NK-92 treated with Interleukin-12 subunit alpha and Interleukin-12 subunit beta, amount 100 ng/mL, for 24 hours (cell line): ENCODE results near the gene SYNGR3.
"Not testable (repeated sequence)": the region's sequence is repeated elsewhere in the genome, so short reads cannot be mapped to it uniquely, and the experiment has no call there.

ENCODE experiments used
- DNase-seq: peaks from one replicate; lab custom pipeline; 2025; lab: John Stamatoyannopoulos, UW

SYNGR3 gene

DNA sequence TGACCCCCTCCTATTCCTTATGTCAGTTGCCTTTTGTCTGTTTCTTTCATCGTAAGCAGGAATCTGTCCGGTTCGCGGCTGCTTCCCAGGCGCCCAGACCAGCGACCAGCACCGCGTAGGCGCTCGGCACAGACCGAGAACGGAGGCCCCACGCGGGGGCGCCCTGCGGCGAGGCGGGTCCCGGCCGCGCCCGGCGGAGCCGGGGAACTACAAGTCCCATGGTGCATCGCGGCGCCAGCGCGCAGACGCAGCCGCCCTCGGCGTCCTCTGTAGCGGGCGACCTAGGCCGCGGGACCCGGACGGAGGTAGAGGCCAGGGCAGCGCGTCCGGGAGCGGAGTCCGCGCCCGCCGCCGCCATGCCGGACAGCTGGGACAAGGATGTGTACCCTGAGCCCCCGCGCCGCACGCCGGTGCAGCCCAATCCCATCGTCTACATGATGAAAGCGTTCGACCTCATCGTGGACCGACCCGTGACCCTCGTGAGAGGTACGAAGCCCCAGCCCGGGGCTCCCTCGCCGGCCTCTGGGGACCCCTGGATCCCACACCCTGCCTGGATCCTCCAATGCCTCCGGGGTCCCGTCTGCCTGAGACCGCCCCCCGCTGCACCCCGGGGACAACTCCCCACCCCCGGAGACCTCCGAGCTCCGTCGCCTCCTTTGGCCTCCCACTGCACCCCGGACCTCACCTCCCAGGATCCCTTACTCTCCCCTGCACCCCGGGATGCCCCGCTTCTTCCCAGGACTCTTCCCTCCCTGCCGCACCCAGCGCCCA, 30.3 kb upstream of the SYNGR3 start, which contains the start of gene NDUFB10:
Gene NDUFB10 (plus strand): TSS at position 270 of the 771 bp plus-strand sequence. CDS start 87 bp downstream, at position 357.
- peak; percentile 88 for DNase-seq

DNA sequence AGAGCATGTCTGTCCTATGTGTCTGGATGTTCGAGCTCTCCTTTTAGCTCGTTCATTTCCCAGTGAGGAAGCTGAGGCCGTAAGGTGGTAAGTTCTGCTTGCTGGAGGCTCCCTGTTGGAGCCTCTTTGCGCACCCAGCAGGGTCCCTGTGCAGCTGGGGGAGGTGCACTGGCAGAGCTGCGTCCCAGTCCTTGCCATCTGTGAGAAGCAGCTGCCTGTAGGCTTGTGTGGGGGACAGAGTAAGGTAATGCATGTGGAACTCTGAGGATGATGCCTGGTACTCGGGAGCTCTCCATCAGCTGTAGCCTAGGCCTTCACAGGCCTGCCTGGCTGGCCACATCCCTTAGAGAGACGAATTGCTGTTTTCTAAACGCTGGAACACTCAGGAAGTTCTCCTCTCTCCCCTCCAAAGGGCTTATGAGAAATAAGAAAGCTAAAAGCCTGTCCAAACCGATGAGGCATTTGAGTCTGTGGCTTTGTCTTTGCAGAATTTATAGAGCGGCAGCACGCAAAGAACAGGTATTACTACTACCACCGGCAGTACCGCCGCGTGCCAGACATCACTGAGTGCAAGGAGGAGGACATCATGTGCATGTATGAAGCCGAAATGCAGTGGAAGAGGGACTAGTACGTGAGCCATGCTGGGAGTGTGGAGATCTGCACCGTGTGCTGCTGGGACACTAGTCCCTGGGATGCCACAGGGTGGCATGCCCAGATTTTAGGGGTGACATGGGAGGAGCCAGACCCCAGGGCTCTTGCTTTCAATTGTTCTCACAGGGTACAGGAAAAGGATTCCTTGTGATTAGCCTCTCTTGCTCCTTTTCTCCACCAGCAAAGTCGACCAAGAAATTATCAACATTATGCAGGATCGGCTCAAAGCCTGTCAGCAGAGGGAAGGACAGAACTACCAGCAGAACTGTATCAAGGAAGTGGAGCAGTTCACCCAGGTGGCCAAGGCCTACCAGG, 28.8 kb upstream of the SYNGR3 start:
- no peak for DNase-seq

DNA sequence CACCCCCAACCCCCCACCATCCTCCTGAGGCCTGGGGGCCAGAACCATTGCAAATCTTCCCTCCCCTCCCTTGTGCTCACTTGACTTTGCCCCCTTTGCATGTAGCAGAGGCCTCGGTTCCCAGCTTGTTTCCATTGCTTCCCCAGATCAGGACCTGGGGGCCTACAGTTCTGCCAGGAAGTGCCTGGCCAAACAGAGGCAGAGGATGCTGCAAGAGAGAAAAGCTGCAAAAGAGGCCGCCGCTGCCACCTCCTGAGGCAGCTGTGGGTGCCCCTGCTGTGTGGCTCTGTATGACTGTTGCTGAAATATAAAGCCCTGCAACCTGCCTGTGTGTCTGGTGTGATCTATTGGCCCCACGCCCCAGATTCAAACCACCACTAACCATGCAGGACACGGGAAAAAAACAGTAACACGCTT, 28.1 kb upstream of the SYNGR3 start:
- DNase-seq: no peak

DNA sequence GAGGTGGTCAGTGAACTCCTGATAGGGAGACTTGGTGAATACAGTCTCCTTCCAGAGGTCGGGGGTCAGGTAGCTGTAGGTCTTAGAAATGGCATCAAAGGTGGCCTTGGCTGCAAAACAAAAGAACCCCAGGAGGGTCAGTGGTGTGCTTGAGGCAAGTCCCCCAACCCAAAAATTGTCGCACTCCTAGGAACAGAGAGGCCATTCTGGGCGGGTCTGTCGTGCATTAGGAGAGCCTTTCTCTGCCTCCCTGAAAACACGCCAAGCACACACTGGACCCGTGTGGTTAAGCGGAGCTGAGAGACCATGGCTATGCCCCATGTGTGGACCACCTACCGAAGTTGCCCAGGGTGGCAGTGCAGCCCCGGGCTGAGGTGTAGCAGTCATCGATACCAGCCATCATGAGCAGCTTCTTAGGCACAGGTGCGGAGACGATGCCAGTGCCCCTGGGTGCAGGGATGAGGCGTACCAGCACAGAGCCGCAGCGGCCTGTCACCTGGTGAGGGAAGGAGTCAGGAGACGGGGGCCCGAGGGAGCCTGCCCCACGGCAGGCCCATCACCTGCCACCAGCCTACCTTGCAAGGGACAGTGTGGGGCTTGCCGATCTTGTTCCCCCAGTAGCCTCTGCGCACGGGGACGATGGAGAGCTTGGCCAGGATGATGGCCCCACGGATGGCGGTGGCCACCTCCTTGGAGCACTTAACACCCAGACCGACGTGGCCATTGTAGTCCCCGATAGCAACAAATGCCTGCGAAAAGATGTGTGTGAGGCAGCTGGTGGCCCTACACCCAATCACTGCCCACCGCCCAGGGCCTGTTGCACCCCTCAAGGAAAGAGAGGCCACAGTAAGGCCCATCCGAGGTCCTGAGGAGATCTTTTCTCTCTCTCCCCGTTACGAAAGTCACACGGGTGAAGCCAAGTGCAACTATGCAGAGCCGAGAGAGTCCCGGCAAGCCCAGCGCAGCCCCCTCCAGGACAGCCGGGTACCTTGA, 27.3 kb upstream of the SYNGR3 start:
- not testable (repeated sequence) for DNase-seq

DNA sequence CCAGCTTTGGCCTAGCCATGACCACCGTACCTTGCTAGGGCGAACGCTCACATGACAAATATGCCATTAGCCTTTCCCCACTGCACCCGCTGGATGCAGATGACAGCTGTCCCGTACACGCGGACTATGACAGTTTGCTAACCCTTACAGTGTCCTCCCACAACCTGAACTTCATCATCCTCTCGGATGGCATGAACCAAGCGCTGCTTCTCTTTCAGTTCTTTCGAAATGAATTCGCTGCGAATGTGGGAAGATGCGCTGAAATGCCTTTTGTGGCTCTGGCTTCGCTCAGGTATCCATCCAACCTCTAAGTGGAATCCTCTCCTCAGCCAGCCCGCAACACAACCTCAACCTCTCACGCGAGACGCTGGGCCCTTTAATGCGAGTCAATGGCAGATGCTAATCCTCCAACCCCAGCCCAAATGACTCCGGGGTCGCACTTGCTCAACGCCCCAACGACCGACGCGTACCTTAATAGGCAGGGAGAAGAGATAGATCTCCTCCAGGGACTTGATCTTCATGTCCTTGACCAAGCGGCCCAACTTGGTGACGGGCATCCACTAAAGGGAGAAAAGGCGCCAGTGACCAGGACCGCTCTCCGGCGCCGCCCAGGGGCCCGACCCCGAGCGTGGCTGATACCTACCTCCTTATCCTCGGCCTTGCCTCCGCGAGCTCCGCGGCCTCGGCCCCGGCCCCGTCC, 25.8 kb upstream of the SYNGR3 start:
- peak; percentile 46 for DNase-seq

DNA sequence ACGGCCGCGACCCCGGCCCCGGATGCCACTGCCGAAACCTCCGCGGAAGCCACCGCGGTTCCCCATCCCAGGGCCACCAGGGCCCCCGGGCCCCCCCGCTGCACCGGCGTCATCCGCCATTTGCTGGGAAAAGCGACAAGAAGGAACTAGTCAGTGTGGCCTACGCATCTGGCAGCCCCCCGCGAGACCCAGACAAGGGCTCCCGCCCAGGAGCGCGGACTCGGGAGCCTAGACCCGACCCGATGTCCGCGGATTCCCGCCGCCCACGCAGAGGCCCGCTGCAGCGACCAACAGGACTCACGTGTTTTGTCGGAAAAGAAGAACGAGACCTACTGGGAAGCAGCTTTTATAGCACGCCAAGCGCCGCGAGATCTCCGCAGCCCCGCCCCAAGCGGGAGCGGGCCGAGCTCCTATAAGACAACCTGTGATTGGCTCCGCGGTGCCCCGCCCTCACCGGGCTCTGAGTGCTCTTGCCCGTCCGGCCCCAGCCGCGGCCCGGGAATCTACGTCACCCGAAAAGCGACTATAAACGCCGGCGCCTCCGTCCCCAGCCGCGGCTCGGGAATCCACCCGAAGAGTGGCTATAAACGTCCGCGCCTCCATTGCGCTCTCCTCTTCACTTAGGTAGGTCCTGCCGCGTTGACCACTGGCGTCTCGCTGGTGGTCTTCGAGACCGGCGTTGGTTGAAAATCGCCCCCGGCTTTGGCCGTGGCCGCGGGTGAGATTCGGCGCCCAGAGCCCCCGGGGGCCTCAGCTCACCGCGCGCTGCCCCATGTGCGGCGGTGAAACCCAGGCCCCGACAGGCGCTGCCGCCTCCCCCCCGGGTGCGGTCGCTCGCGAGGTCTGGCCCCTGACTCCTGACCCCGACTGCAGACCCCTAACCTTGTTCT, 25.0 kb upstream of the SYNGR3 start, which contains the start of gene RPS2:
Gene RPS2 (minus strand): TSS at position 321 of the 890 bp plus-strand sequence. CDS start 201 bp downstream, at position 120.
- DNase-seq: peak; percentile 98

DNA sequence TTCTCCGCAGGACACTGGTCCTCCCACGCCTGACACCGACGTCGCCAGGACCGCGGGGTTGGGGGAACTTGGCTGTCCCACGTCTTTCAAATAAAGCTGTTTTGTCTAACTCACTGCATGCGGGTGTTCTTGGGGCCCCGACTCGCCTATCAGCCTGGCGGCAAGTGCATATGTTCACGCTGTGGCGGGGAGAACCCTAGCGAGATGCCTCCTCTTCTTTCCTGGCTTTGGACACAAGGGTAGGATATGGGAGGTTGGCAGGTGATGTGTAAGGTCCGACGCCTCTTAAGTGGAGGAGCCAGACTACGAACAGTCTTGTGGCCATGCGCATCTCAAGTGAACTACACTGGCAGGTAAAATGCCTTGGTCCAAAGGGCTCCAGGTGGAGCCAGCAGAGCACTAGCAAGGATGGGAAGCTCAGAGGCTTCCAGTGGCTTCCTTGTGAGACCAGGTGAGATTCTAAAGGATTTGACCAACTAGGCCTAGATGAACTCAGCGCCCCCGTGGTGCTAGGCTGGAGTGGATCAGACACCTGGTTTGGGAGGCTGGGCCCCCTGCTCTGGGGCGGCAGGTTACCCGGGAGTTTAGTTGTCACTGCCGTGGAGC, 24.3 kb upstream of the SYNGR3 start:
- no peak for DNase-seq

DNA sequence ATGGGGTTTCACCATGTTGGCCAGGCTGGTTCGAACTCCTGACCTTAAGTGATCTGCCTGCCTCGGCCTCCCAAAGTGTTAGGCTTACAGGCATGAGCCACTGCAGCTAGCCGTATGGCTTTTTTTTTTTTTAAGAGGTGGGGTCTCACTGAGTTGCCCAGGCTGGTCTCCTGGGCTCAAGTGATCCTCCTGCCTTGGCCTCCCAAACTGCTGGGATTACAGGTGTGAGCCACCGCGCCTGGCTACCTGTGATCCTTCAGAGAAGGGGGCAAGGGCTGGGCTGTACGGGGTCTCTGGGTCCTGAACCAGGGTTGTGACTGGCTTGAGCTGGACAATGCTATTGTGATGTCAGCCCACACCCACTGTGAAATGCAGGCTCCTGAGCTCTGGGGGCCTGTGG, 23.3 kb upstream of the SYNGR3 start, which contains the start of gene RNF151:
Gene RNF151 (plus strand): TSS at position 397 of the 400 bp plus-strand sequence. CDS start 26 bp downstream, outside the sequence.
- DNase-seq: no peak

DNA sequence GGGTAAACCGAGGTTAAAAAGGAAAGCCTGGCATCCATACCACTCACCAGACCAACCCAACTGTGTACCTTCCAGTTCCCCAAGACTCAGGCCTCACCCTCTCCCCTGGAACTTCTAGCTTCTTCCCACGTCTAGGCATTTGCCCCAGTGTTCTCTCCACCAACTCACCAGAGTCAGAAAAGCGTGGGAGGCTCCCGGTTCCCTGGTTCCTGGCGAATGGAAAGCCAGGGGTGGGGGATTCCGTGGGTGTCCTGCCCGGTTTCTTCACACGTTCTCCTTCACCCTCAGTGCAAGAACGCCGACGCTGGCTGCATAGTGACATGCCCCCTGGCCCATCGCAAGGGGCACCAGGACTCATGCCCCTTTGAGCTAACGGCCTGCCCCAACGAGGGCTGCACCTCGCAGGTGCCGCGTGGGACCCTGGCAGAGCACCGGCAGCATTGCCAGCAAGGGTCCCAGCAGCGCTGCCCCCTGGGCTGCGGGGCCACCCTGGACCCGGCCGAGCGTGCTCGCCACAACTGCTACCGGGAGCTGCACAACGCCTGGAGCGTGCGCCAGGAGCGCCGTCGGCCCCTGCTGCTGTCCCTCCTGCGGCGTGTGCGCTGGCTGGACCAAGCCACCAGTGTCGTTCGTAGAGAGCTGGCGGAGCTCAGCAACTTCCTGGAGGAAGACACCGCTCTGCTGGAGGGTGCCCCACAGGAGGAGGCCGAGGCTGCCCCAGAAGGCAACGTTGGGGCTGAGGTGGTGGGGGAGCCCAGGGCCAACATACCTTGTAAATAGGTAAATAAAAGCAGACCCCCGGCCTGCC, 21.4 kb upstream of the SYNGR3 start:
- DNase-seq: no peak

DNA sequence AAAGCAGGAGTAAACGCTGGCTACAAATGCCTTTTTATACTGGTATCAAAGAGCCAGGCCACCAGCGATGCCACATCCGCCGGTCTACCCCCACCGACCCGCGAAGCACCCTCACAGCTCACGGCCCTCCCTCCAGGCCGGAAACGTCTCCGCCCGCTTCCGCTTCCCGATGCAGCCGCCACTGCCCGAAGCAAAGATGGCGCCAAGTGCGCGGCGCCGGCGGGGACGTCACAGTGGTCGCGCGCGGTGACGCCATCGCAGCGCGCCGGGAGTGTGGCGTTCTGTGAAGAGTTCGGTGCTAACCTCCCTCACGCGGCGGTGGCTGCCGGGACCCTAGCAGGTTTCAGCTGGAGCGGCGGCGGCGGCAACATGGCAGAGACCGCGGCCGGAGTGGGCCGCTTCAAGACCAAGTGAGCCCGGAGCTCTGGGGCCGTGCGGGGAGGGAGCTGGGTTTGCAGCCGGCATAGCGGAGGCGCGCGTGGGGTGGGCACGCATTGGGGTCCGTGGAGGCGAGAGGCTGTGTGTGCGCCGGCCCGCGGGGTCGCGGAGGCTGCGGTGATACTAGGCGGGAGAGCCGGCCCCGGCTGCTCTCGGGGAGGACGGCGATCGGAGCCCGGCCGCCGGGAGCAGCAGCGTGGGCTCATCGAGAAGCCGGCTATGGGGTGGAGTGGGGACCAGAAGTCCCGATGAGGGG, 17.8 kb upstream of the SYNGR3 start, which contains the start of gene TBL3:
Gene TBL3 (plus strand): TSS at position 258 of the 694 bp plus-strand sequence. CDS start 112 bp downstream, at position 370.
- DNase-seq: peak; percentile 91

DNA sequence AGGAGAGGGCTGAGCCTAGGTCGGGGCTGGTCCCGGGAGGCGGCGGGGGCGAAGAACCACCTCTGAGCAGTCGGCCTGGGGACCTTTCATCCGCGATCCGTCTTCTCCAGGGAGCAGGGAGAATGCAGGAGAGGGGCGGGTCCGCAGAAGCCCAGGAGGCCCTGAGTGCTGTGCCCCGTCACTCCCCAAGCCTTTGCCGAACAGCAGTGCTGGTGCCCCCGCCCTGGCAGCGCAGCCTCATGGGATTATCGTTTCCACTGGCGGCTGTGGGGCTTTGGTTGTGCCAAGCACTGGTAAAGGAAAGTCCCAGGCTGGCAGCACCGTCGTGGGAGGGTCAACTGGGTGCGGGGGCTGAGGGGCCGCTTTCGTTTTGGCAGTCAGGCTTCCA, 17.3 kb upstream of the SYNGR3 start:
- no peak for DNase-seq

DNA sequence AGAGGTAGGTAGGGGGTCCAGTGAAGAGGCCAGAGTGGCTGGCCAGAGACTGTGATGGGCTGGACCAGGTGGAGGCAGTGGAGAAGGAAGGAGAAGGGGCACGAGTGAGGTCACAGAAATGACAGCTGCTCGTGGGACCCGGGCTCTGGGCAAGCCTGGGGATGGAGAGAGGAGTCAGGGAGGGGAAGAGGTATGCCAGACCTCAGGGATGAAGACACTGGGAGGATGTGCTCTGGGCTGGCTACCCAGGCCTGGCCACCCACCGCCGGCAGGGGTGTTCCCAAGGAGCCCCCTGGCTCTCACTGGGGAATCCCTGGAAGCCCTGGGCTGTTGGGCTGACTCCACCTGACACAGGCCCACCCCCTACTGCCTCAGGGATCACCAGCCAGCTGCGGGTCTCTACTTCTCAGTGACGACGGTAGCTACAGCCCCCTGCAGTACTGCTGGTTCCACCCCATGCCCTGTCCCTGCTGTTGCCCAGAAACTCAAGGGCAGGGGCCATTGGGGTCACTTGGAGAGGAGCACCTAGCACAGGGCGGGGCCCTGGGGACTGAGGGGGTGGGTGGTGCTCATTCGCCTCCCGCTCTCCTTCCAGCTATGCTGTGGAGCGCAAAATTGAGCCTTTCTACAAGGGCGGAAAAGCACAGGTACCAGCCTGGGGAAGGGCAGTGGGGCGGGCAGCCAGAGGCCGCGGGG, 16.2 kb upstream of the SYNGR3 start:
- DNase-seq: no peak

DNA sequence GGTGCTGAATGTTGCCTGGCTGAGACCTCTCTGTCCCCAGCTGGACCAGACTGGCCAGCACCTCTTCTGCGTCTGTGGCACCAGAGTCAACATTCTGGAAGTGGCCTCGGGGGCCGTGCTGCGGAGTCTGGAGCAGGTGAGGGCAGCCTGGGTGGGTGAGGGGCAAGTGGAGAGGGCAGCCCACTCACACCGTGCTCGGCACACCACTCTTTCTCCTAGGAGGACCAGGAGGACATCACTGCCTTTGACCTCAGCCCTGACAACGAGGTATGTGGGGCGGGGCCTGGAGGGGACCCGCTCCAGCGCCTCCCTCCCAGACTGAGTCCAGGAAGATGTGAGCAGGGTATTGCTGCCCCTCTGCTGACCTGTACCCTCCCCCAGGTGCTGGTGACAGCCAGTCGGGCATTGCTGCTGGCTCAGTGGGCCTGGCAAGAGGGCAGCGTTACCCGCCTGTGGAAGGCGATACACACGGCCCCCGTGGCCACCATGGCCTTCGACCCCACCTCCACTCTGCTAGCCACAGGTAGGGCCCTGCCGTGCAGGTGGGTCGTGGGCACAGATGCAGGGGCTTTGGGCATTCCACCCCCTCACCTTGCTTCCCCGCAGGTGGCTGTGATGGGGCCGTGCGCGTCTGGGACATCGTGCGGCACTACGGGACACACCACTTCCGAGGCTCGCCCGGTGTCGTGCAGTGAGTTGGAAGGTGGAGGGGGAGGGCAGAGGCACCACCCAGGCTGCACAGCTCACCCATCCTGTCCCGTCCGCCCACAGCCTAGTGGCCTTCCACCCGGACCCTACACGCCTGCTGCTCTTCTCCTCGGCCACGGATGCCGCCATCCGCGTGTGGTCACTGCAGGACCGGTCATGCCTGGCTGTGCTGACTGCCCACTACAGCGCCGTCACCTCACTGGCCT, 15.4 kb upstream of the SYNGR3 start:
- DNase-seq: no peak

DNA sequence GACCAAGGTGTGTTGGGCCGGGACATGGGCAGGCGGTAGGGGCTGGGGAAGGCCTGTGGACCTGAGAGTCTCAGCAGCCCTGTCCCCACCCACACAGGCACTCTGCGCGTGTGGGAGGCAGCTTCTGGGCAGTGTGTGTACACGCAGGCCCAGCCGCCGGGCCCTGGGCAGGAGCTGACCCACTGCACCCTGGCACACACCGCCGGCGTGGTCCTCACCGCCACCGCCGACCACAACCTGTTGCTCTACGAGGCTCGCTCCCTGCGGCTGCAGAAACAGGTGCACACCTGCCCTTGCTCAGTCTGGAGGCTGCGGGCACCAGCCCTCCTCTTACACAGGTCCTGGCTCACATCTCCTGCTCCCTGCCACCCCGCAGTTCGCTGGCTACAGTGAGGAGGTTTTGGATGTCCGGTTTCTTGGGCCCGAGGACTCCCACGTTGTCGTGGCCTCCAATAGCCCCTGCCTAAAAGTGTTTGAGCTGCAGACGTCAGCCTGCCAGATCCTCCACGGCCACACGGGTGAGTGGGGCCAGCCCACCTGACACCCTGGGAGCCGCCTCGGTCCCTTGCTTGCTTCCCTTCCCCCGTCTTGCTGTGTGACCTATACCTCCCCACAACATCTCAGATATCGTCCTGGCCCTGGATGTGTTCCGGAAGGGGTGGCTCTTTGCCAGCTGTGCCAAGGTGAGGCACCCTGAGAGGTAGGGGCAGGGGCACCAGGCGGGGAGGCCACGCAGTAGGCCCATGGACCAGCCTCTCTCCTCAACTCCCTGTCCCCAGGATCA, 14.1 kb upstream of the SYNGR3 start:
- no peak for DNase-seq

DNA sequence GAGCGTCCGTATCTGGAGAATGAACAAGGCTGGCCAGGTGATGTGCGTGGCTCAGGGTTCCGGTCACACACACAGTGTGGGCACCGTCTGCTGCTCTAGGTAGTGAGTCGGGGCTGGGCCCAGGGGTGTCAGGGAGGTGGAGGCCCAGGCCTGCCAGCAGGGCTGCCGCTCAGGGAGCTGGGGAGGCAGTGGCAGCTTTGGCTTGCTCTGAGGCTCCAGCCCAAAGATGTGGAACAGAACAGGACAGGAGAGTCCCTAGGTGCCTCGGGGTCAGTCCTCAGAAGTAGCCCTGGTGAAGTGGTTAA, 13.6 kb upstream of the SYNGR3 start:
- DNase-seq: no peak
